Measurements from ENCODE around the gene PDCD4.

PDCD4 gene

DNA sequence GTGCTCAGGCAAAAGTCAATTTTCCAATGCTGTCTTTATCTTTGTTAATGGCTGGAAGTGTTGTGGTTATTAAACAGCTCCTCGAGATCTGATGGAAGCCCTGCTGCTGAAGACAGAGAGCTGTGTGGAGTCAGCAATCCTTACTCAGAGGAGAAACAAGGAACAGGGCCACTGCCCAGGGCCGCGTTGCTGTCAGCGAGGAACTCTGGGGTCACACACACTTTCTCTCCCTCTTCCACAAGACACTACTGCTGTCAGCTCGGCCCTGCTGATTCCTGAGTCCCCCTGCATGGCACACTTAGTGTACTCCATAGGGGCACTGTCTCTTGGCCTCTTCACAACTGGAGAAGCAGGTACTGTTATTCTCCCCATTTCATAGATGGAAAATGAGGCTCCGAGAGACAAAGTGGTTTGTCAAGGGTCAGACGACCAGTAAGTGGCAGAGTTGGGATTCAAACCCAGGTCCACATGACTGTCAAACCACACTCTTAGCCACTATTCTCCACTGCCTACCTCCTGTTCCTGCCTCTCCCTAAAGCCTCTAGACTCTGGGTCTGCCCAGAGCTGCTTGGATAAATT lies 29.3 kb upstream of the PDCD4 start:
- DNase-seq (ENCODE audit: low read depth) = no peak

GRCh38 chr10:110843031-110843430 lies 28.7 kb upstream of the PDCD4 start:
- DNase-seq (ENCODE audit: low read depth) = no peak

DNA sequence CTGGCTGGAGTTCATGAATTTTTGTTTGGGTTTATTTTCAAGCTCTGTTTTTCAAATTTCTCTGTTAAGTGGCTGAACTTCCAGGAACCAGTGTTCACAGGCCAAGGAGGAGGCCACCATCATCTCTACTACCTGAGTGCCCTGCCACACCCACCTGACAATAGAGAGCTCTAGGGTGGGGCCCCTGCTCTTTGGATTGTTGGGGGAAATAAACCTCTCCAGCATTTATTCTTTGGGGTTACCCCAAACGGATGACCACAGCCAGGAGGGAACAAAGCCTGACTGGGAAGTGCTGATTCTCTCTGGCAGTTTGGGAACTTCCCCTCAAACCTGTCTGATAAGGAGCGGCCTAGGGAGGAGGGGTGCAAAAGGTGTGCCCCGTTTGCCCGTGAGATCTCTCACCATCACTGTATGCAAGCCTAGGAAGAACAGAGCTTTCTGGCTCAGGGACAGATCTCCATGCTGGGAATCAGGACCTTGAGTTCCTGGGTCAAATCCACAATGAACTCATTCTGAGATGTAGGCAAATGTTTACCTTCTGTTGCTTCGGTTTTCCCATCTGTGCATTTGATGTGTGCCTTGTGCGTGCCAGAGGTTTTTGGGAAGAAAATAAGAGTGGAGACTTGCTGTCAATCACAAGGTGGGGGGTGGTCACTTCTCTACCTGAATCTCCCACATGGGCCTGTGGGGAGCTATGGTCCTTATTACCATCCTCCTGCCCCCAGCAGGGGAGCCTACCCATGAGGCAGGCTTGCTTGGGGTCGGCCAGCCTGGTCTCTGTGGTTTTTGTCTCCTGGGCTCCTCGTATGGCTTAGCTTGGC lies 27.7 kb upstream of the PDCD4 start:
- no peak for DNase-seq (ENCODE audit: low read depth)

DNA sequence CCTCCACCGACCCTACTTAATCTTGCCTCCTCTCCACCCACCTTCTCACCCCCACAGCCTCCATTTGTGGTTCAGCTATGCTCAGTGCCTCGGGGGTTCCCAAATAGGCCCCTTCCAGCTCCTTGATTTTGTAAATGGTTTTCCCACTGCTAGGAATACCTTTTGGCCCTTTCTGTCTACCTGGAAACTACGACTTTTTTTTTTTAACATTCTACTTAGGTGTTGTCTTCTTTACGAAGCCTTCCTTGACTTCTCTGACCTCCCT lies 27.2 kb upstream of the PDCD4 start:
- no peak for DNase-seq (ENCODE audit: low read depth)

DNA sequence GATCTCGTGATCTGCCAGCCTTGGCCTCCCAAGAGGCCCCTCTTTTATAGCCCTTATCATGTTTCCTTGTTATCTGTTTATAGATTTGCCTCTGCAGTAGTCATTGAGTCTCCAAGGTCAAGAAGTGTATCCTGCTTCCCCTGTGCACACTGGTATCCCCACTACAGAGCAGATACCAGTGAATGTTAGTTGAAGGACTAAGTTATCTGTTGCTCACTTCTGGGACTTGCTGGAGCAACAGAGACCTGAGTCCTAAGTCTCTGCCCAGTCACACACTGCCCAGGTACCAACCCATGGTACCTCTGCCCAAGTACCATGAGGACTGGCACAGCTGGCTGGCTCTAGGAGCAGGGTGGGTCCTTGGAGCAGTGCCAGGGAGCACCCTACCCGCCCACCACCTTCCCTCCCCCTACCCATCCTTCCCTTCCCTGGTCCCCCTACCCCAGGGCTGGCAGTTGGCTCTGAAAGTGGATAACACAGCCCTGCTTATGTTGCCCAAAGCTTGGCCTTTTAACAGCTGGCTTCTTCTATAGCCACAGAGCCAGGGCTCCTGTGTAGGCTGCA lies 26.5 kb upstream of the PDCD4 start:
- DNase-seq (ENCODE audit: low read depth) = no peak

GRCh38 chr10:110845756-110846620 lies 25.7 kb upstream of the PDCD4 start:
- no peak for DNase-seq (ENCODE audit: low read depth)

DNA sequence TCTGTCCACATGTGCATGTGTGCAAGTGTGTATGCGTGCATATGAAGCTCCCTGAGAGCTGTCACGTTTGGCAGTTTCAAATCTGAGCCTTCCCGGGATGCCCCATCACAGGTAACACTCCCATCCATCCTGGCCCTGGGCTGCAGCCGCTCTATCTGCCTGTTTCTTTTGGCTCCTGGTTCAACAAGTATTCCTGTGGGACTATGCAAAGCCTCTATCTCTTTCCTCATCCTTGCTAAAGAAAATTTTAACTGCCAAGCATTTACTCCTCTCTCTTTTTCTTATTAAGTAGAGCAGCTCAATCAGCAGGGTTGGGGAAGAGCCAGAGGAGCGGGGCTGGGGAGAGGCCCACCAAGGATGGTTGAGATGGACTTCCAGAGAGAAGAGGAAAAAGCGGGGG lies 24.4 kb upstream of the PDCD4 start:
- no peak for DNase-seq (ENCODE audit: low read depth)

GRCh38 chr10:110848106-110848505 lies 23.6 kb upstream of the PDCD4 start:
- DNase-seq (ENCODE audit: low read depth) = no peak

DNA sequence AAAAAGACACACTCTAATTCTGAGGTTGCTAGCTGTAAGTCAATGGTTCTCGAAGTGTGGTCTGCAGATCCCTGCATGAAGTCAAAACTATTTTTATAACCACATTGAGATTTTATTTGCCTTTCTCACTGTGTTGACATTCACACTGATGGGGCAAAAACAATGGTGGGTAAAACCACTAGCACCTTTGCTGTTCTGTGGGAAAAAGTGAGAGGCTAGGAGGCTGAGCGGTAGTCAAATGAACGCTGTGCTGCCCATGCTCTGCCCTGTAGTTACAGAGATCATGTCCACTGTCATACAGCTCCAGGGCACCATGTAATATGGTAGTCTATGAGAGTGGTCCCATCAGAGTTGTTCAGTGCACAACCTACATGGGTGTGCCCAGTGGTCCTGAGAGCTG lies 21.6 kb upstream of the PDCD4 start:
- no peak for DNase-seq (ENCODE audit: low read depth)

DNA sequence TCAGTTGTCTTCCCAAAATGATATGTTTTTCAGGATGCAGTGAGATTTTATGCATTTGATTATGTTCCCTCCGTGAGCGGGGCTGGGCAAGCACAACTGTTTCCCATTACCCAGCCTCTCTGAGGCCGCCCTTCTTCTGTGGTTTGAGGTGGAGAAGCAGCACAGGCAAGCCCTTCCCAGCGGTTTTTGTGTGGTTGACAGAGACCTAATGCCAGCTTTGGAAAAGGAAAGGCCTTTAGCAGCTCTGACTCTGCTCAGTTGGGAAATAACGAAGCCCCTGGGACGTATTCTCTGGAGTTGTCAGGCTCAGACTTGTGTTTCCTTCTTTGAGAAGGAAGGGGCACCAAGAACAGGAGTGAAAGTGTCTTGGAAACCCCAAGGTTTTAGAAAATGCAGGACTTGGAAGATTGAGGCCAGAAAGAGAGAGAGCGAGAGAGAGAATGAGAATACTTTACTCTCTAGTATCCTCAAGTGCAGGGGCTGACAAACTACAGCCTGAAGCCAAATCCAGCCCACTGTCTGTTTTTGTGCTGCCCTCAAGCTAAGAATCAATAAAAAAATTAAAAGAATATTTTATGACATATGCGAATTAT lies 20.6 kb upstream of the PDCD4 start:
- DNase-seq (ENCODE audit: low read depth) = no peak

GRCh38 chr10:110852255-110852896 lies 19.4 kb upstream of the PDCD4 start:
- DNase-seq (ENCODE audit: low read depth) = no peak

DNA sequence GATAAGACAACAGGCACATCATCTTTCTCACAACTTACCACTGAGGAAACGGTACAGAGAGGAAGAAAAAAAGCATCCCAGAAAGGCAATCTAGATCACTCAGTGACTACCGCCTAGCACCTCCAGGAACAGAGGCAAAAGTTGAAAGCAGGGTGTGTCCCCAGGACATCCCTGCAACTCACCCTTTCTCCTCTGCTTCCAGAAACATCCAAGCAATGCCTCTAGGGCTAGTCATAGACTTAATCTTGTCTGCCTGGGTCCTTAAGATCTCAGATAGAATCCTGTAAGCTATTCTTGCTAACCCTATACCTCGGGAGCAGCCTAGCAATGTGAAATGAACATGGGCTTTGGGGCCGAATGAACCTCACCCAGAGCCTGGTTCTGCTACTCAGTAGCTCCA lies 18.8 kb upstream of the PDCD4 start:
- DNase-seq (ENCODE audit: low read depth) = no peak

DNA sequence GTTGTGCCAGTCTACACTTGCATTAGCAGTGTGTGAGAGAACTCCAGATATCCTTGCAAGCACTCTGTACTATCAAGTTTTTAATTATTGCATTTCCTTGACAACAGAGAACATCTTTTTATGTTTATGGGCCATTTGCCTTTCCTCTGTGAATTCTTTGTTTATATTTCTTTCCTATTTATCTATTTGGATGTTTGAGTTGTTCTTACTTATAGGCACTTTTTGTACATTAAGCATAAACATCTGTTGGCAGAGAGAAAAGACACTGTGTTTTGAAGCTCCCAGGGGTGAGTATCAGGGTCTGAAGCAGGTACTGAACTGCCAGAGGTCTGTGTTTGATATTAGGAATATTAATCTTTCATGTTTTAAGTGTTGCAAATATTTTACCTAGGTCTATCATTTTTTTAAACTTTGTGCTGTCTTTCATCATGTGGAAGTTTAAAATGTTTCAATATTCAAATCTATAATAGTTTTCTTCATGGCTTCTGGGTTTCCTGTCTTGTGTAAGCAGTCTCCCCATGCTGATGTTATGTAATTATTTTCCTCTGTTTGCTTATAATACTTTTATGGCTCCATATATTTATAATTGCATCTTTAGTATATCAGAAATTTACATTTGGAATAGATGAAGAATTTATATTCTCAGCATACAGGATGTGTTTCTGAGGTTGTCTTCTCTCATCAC lies 17.7 kb upstream of the PDCD4 start:
- no peak for DNase-seq (ENCODE audit: low read depth)

DNA sequence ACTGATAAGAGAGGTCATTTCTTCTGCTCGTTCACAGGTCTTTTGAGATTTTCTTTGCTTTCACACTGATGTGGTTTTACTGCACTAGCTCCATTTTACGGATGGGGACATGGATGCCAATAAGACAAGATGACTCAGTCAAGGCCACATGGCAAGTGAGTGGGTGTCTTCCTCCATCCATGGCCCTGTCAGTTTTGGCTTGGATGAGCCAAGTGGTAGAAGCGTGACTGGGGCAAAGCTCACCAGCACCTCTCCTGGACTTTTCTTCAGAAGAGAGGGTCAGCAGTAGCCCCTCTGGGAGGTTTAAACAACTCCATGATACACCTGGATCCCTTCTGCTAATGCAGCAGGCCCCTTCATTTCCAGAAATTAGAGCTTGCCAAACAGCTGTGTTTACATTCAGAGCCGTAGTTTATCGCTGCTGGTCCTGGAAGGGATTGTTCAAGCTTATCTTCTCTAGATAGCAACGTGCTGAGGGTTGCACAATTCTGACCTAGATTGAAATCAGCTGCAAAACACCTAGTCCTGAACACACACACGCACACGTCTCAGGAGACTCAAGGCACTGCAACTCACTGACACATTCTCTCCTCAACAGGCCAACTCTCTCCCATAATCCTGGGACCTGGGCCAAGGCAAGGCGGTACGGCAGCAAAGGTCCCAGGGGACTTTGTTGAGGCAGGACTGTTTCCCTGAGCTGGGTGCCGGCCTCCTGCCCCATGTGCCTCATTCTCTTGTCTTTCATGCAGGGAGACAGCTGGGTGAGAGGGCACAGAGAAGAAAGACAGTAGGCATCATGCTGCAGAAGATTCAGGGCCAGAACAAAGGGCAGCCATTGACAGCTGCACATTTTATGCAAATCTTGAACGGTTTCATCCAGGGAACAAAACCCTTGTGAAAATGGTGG lies 14.2 kb upstream of the PDCD4 start:
- DNase-seq (ENCODE audit: low read depth) = no peak

- DNase-seq (ENCODE audit: low read depth) = no peak
These were observed 13.3 kb upstream of the PDCD4 start for GRCh38 chr10:110858297-110858934.

DNA sequence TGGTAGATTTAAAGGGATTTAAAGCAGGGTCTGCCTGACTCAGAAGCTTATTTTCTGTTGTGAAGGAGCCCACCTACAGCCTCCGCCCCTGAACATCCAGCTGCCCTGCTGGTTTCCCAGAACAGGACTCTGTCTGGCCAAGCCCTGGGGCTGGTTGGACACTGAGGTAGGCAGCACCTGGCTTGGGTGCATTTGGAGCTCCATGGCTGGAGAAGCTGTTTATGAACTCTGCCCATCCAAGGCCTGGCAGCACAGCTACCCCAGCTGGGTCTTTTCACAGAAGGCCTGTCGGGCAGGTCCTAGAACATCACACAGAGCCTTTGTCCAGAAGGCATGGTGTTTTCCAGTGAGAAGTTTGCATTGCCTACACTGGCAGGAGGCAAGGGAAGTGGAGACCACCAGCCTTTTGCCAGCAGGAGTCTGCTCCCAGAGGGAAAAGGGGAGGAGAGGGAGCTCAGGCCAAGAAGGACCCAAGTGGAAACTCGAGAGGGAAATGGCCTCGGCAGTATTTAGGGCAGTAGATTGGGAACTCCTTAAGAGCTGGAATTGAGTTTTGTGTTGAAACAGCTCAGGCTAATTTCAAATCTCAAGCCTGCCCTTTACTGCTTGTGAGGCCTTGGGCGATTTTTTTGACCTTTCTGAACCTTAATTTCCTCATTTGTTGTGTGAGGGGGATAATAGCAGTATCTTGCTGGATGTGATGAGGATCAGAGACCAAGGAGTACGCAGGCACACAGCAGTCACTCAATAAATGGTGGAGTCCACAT lies 12.3 kb upstream of the PDCD4 start:
- DNase-seq (ENCODE audit: low read depth) = no peak

DNA sequence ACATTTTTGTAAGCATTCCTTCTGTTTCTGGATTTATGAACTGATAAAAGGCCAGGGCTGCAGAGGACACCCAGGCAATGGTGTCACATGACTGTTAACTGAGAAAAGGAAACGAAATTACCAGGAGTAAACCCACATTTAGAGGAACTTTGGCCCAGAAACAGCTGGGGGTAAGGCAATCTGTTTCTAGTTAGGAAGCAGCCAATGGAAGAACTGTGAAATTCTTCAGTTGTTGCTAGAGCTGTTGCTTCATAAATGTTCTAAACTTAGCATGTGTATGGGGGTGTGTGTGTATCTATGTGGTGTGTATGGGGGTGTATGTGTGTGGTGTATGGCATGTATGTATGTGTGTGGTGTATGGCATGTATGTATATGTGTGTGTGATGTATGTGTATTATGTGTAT lies 11.8 kb upstream of the PDCD4 start:
- DNase-seq (ENCODE audit: low read depth) = no peak

DNA sequence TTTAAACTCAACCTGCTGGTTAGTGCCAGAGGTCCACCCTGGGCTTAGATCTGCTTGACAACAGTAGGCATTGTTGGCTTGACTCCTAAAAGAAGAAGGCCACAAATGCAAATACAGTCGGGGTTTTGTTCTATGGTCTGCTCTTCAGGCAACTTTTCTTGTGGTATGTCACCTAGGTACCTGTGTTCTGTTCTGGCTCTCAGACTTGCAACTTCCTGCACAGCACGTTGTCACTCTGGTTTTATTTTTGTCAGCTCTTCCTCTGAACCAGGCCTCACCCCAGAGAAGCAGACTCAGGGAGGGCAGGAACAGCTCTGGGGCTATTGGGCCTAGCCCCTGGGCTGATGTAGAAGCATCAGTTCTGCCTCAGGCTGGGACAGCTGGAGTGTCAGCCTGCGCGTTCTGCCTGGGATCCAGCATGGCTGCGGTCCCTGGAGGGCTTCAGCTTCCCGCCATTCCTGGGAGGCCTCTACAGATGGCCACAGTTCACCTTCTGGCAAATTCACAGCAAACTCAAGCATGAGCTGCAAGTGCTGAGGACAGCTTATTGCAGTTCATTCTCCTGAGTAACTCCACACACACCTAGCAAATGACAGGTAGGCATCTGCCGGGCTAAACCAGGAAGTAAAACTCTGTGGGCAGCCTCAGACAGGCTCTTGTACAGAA lies 11.0 kb upstream of the PDCD4 start:
- DNase-seq (ENCODE audit: low read depth) = no peak

- no peak for DNase-seq (ENCODE audit: low read depth)
These were observed 10.3 kb upstream of the PDCD4 start for GRCh38 chr10:110861476-110861875.
